Uterus (tissue), 2 donors: Measurements from ENCODE around the gene AP3B1.

Experiments used
- POLR2A ChIP-seq, 2 donors: fragments of 450-650 bp; IDR thresholded peaks; one replicate each; pipeline ENCODE4 v1.6.1; 2016; ENCODE audit warnings: antibody characterized with exemption in 2 of 2, mild to moderate bottlenecking in 1 of 2, moderate library complexity in 1 of 2
- TF ChIP-seq, protein P1 (sequence below), 4 experiments: fragments of 200-600 bp in 2 of 4; fragments of 450-650 bp in 2 of 4; sonication (generic) in 2 of 4; IDR thresholded peaks; one replicate each; pipeline ENCODE4 v1.5.1; 2016 to 2019; ENCODE audit warnings: antibody characterized with exemption in 4 of 4, mild to moderate bottlenecking in 2 of 4, moderate library complexity in 1 of 4

DNA sequence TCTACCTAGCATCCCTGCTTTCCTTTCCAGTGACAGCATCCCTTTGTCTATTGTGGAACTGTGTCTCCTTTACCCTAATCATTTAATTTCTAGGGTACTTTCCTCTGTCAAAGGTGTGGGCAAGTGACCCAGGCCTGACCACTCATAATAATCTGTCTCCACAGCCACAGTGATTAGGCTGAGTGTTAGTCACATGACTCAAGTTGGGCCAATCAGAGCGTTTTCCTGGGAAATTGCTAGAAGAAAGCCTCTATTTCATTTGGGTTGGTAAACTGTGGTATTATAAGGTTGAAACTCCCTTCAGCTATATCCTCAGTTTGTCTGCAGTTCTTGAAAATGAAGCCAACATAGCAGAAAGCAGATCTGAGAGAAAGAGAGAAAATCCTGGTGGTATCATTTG, 14.2 kb upstream of the AP3B1 start:
- TF ChIP-seq, protein P1, sequence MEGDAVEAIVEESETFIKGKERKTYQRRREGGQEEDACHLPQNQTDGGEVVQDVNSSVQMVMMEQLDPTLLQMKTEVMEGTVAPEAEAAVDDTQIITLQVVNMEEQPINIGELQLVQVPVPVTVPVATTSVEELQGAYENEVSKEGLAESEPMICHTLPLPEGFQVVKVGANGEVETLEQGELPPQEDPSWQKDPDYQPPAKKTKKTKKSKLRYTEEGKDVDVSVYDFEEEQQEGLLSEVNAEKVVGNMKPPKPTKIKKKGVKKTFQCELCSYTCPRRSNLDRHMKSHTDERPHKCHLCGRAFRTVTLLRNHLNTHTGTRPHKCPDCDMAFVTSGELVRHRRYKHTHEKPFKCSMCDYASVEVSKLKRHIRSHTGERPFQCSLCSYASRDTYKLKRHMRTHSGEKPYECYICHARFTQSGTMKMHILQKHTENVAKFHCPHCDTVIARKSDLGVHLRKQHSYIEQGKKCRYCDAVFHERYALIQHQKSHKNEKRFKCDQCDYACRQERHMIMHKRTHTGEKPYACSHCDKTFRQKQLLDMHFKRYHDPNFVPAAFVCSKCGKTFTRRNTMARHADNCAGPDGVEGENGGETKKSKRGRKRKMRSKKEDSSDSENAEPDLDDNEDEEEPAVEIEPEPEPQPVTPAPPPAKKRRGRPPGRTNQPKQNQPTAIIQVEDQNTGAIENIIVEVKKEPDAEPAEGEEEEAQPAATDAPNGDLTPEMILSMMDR (IDR thresholded peaks at IDR 0.05): no peak
- no peak for TF ChIP-seq POLR2A (IDR thresholded peaks at IDR 0.05)
